NCI-H446 (cell line): ENCODE measurements around the gene AASS.

Experiments
- DNase-seq, 2 experiments: peaks; one replicate each; lab custom pipeline; 2025; lab: John Stamatoyannopoulos, UW

AASS gene

GRCh38 chr7:122040147-122040546 is 103.9 kb downstream of the AASS start:
- DNase-seq: no peak

DNA sequence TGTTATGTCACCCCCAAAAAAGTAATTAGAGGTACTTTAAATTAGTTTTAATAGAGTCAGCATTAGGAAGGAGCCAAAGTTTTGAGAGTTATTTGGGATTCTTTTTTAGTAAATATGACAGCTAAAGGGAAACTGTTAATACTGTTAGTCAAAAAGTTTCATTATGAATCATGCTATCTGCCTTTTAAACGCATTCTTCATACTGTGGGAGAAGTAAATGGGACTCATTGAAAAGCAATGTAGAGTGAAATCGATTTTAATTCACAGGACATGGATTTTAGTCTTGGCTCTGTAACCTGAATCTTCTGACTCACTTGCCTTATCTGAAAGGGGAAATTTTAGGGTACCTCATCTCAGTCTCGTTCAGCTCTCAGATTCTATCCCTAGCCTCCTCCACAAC is 105.1 kb downstream of the AASS start:
- no peak for DNase-seq

DNA sequence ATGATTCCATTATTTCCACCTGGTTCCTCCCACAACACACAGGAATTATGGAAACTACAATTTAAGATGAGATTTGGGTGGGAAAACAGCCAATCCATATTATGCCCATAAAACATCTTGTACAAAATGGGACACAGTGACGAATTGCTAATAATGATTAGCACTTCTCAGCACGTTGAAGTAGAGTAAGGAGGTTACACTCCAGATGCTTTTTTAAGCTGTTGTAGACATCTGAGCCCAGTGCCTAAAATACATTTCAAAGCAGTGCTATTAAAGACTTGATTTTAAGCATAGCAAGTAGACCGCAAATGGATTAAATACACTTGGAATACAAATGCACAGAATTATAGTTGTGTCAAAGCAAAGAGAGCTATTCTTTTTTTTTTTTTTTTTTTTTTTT is 105.9 kb downstream of the AASS start:
- no peak for DNase-seq

DNA sequence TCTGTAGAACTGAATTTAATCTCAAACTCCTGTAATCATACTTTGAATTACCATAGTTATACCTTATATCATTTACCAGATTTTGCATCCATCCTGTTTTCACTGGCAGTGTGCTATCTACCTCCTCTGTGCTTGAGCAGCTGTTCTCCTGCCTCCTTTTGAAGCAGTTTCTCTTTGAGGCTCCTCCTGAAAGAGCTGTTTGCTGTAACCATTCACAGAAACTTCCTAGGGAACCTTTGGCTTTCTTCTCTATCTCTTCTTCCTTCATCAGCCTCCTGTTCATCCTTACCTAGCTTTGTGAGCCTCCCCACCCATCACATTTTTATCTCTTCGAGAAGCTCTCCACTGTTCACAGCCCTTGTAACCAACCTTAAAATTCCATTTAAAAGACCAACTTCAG is 108.2 kb downstream of the AASS start:
- DNase-seq: no peak

DNA sequence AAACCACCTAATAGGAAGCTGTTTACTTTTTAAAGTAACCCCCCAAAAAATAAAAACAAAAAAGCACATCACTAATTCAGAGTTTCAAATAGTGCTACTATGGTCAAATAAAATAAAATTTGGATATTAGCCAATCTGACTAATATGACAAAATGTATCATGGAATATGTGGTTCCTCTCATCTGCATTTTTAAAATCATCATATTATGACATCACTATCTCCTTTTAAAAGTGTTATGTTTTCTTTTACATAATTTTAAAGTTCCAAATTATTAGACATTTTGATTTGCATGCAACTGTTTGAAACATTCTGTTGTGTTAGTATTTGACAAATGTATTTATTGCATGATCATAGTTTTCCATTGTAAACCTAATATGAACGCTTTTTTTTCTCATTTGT is 110.4 kb downstream of the AASS start:
- no peak for DNase-seq

- DNase-seq: no peak
Measured at GRCh38 chr7:122027058-122027457, 117.0 kb downstream of the AASS start.
